HG03575 (cell line): ENCODE data around the gene PKD2L1.

Experiments used
- ATAC-seq: cut with Tn5 transposase; IDR thresholded peaks from one replicate; pipeline ENCODE4 v1.9.1; 2021; ENCODE audit not compliant: unreplicated experiment, insufficient number of reproducible peaks, low FRiP score; ENCODE audit errors: extremely low read depth

The PKD2L1 gene

GRCh38 chr10:100357059-100357858 is 27.2 kb upstream of the PKD2L1 start:
- ATAC-seq: no peak

- no peak for ATAC-seq
Measured at GRCh38 chr10:100356067-100357017, 26.3 kb upstream of the PKD2L1 start.

GRCh38 chr10:100355086-100355485 is 25.1 kb upstream of the PKD2L1 start:
- no peak for ATAC-seq

GRCh38 chr10:100353770-100354485 is 23.9 kb upstream of the PKD2L1 start:
- ATAC-seq: no peak

GRCh38 chr10:100350914-100351485 is 21.0 kb upstream of the PKD2L1 start:
- no peak for ATAC-seq

GRCh38 chr10:100349672-100350071 is 19.6 kb upstream of the PKD2L1 start:
- ATAC-seq: no peak

- no peak for ATAC-seq
Measured at GRCh38 chr10:100349087-100349486, 19.1 kb upstream of the PKD2L1 start.

- ATAC-seq: no peak
Measured at GRCh38 chr10:100348389-100348927, 18.4 kb upstream of the PKD2L1 start.

GRCh38 chr10:100347568-100348195 is 17.7 kb upstream of the PKD2L1 start:
- ATAC-seq: no peak

GRCh38 chr10:100346765-100347567 is 16.9 kb upstream of the PKD2L1 start, which contains the start of gene SCD:
Gene SCD, plus strand, starts transcription at chr10:100347233. Its CDS starts 272 bp downstream, at chr10:100347505.
- ATAC-seq: peak; percentile 70

GRCh38 chr10:100346351-100346764 is 16.3 kb upstream of the PKD2L1 start:
- no peak for ATAC-seq

- no peak for ATAC-seq
Measured at GRCh38 chr10:100345570-100346330, 15.7 kb upstream of the PKD2L1 start.

- no peak for ATAC-seq
Measured at GRCh38 chr10:100344241-100344788, 14.3 kb upstream of the PKD2L1 start.

- ATAC-seq: no peak
Measured at GRCh38 chr10:100342627-100342972, 12.6 kb upstream of the PKD2L1 start.

GRCh38 chr10:100341953-100342626 is 12.1 kb upstream of the PKD2L1 start:
- ATAC-seq: no peak
